ENCODE results near the gene LDLRAD3.

The LDLRAD3 gene

DNA sequence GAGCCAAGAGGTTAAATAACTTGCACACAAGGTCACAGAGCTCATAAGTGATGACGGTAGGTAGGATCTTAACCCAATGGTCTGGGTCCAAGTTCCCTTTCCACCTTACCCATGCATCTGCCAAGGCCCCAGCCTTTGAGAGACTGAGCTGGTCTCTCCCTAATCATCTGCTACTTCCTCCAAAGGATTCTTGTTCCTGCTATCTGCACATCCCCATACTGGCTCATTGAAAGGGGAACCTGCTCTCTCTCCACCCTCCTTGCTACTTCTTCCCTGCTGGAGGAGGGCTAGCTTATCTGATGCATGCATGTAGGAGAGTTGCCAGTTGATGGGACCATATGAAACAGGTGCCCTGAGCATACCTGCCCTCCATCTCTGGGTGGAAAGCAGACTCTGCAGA is 297.6 kb downstream of the LDLRAD3 start:
- Histone ChIP-seq H3K9me2 (replicated peaks; ENCODE audit: control insufficient read depth, low read length) (no peaks in the 10 kb centered on the region), H3K79me2 (ENCODE audit: control insufficient read depth, low read length) (no peaks in the 10 kb centered on the region), H3K27me3 (ENCODE audit: control insufficient read depth, low read length) (no peaks in the 10 kb centered on the region), H3K4me1 (ENCODE audit: control insufficient read depth, low read length) (no peaks in the 10 kb centered on the region), H4K20me1 (ENCODE audit: control insufficient read depth, insufficient read depth, low read depth, low read length) (no peaks in the 10 kb centered on the region), H3K4me2 (ENCODE audit: low read length) (no peak overlapping the region), H3F3A (ENCODE audit: control insufficient read depth, insufficient read depth) (no peaks in the 10 kb centered on the region), H3K9me3 (ENCODE audit: control insufficient read depth, insufficient read depth, low read length) (no peaks in the 10 kb centered on the region), H3K36me3 (ENCODE audit: control insufficient read depth, low read length) (no peaks in the 10 kb centered on the region), H3K27ac (ENCODE audit: low read depth, low read length) (no peak overlapping the region), H3K4me3 (ENCODE audit: low read length) (no peak overlapping the region)
- no peak for TF ChIP-seq EZH2phosphoT487 (IDR thresholded peaks at IDR 0.05; ENCODE audit: borderline replicate concordance, low read length)
- TF ChIP-seq, protein P1, sequence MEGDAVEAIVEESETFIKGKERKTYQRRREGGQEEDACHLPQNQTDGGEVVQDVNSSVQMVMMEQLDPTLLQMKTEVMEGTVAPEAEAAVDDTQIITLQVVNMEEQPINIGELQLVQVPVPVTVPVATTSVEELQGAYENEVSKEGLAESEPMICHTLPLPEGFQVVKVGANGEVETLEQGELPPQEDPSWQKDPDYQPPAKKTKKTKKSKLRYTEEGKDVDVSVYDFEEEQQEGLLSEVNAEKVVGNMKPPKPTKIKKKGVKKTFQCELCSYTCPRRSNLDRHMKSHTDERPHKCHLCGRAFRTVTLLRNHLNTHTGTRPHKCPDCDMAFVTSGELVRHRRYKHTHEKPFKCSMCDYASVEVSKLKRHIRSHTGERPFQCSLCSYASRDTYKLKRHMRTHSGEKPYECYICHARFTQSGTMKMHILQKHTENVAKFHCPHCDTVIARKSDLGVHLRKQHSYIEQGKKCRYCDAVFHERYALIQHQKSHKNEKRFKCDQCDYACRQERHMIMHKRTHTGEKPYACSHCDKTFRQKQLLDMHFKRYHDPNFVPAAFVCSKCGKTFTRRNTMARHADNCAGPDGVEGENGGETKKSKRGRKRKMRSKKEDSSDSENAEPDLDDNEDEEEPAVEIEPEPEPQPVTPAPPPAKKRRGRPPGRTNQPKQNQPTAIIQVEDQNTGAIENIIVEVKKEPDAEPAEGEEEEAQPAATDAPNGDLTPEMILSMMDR (IDR thresholded peaks at IDR 0.05; ENCODE audit: low read depth, low read length, poor library complexity, severe bottlenecking): no peak

DNA sequence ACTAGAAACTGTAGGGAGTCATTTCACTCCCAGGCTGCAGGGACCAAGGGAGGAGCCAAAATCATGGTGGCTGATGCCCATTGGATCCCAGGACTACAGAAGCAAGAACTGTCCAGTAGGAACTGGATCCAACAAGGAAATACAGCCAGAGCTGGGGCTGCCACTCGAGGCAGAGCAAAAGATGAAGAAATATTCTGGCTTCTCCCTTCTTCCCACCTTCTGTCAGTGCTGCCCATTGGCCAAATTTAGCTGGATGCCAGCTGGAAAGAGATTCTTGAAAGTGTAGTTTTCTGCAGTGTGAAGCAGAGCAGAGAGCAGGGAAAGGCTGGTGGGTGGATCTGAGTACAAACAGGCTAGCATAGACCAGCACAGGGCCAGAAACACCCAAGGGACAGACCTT is 299.8 kb downstream of the LDLRAD3 start:
- no peaks in the 10 kb centered on the region for H3K36me3 ChIP-seq (ENCODE audit: control insufficient read depth, low read length)
- no peaks in the 10 kb centered on the region for H3K9me2 ChIP-seq (replicated peaks; ENCODE audit: control insufficient read depth, low read length)
- no peaks in the 10 kb centered on the region for H3F3A ChIP-seq (ENCODE audit: control insufficient read depth, insufficient read depth)

DNA sequence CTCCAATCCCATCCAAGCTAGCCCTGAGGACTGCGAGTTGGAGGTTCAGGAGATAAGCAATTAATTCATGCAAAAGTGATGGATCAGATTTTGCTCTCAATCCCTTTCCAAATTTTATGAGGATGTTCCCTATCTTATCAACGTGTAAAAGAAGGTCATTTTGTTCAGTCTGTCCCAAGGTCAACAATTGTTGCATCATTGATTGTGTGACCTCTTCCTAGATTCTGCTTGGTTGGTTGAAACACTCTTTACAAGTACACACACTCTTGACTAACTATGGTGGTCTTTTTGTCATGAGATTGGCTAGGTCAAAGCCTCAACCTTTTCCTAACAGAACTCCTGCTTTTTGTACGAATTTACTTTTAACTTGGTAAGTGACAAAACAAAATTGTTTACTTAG is 303.6 kb downstream of the LDLRAD3 start:
- Histone ChIP-seq H4K20me1 (ENCODE audit: control insufficient read depth, insufficient read depth, low read depth, low read length) (no peaks in the 10 kb centered on the region), H3K4me2 (ENCODE audit: low read length) (no peak overlapping the region), H3F3A (ENCODE audit: control insufficient read depth, insufficient read depth) (no peaks in the 10 kb centered on the region), H3K27ac (ENCODE audit: low read depth, low read length) (no peak overlapping the region), H3K9me2 (replicated peaks; ENCODE audit: control insufficient read depth, low read length) (no peaks in the 10 kb centered on the region), H3K4me1 (ENCODE audit: control insufficient read depth, low read length) (no peaks in the 10 kb centered on the region), H3K4me3 (ENCODE audit: low read length) (no peak overlapping the region), H3K27me3 (ENCODE audit: control insufficient read depth, low read length) (no peaks in the 10 kb centered on the region; the same call in 1 of the 2 replicates), H3K9me3 (ENCODE audit: control insufficient read depth, insufficient read depth, low read length) (no peaks in the 10 kb centered on the region), H3K79me2 (ENCODE audit: control insufficient read depth, low read length) (no peaks in the 10 kb centered on the region), H3K36me3 (ENCODE audit: control insufficient read depth, low read length) (no peaks in the 10 kb centered on the region)
- TF ChIP-seq, protein P1 (IDR thresholded peaks at IDR 0.05; ENCODE audit: low read depth, low read length, poor library complexity, severe bottlenecking): no peak
- TF ChIP-seq EZH2phosphoT487 (IDR thresholded peaks at IDR 0.05; ENCODE audit: borderline replicate concordance, low read length): no peak

More for the DNA sequence above, 299.8 kb downstream of the LDLRAD3 start:
- Histone ChIP-seq H3K27ac (ENCODE audit: low read depth, low read length) (no peak overlapping the region), H3K4me2 (ENCODE audit: low read length) (no peak overlapping the region), H3K4me3 (ENCODE audit: low read length) (no peak overlapping the region), H4K20me1 (ENCODE audit: control insufficient read depth, insufficient read depth, low read depth, low read length) (no peaks in the 10 kb centered on the region), H3K9me3 (ENCODE audit: control insufficient read depth, insufficient read depth, low read length) (no peaks in the 10 kb centered on the region), H3K4me1 (ENCODE audit: control insufficient read depth, low read length) (no peaks in the 10 kb centered on the region), H3K79me2 (ENCODE audit: control insufficient read depth, low read length) (no peaks in the 10 kb centered on the region), H3K27me3 (ENCODE audit: control insufficient read depth, low read length) (no peaks in the 10 kb centered on the region)
- TF ChIP-seq, protein P1 (IDR thresholded peaks at IDR 0.05; ENCODE audit: low read depth, low read length, poor library complexity, severe bottlenecking): no peak
- no peak for TF ChIP-seq EZH2phosphoT487 (IDR thresholded peaks at IDR 0.05; ENCODE audit: borderline replicate concordance, low read length)

Data from DOHH2 (cell line).